Measurements from ENCODE around the gene GNA12. TPM values are rescaled to one million over a fixed set of nuclear protein-coding genes. Genes with fewer than 3 reads are reported as not detected.
"Not testable (repeated sequence)": the region's sequence is repeated elsewhere in the genome, so short reads cannot be mapped to it uniquely, and the experiment has no call there.

GNA12 gene
- polyA plus RNA-seq, 1 experiment, result 95.3 TPM

- H3K36me3 ChIP-seq (ENCODE audit: control insufficient read depth, insufficient read depth, low read length), result peaks cover 16% of the 10 kb centered on the region
- POLR2A ChIA-PET, result no interaction called here
- DNase-seq (ENCODE audit: low read depth), result no peak
- no peak overlapping the region for H3K4me3 ChIP-seq (ENCODE audit: low read depth, low read length)
- TF ChIP-seq, protein P1, sequence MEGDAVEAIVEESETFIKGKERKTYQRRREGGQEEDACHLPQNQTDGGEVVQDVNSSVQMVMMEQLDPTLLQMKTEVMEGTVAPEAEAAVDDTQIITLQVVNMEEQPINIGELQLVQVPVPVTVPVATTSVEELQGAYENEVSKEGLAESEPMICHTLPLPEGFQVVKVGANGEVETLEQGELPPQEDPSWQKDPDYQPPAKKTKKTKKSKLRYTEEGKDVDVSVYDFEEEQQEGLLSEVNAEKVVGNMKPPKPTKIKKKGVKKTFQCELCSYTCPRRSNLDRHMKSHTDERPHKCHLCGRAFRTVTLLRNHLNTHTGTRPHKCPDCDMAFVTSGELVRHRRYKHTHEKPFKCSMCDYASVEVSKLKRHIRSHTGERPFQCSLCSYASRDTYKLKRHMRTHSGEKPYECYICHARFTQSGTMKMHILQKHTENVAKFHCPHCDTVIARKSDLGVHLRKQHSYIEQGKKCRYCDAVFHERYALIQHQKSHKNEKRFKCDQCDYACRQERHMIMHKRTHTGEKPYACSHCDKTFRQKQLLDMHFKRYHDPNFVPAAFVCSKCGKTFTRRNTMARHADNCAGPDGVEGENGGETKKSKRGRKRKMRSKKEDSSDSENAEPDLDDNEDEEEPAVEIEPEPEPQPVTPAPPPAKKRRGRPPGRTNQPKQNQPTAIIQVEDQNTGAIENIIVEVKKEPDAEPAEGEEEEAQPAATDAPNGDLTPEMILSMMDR (IDR thresholded peaks at IDR 0.05; ENCODE audit: insufficient read depth, low read depth, low read length), result no peak
- no peaks in the 10 kb centered on the region for H3K27me3 ChIP-seq (ENCODE audit: control insufficient read depth, insufficient read depth, low read length)
- CTCF ChIA-PET, result interaction anchor here (1.5 kb wide), 1 partner anchor 426 kb away, joined by 7 read pairs; no protein-coding TSS in a partner anchor
These were observed 114.8 kb downstream of the GNA12 start for GRCh38 chr7:2729031-2729892.

- POLR2A ChIA-PET, result no interaction called here
- H3K36me3 ChIP-seq (ENCODE audit: control insufficient read depth, insufficient read depth, low read length), result peaks cover 16% of the 10 kb centered on the region
These were observed 115.6 kb downstream of the GNA12 start for GRCh38 chr7:2728316-2729030.

GRCh38 chr7:2727206-2727605 is 116.9 kb downstream of the GNA12 start:
- H3K36me3 ChIP-seq (ENCODE audit: control insufficient read depth, insufficient read depth, low read length), result peaks cover 16% of the 10 kb centered on the region
- not testable (repeated sequence) for H3K4me3 ChIP-seq (ENCODE audit: low read depth, low read length); H3K27me3 ChIP-seq (ENCODE audit: control insufficient read depth, insufficient read depth, low read length); DNase-seq (ENCODE audit: low read depth)
- ChIA-PET POLR2A (interaction anchor here (0.6 kb wide), 1 partner anchor 8 kb away, joined by 28 read pairs; no protein-coding TSS in a partner anchor), CTCF (interaction anchor here (2.0 kb wide), 1 partner anchor 11 kb away, joined by 4 read pairs; no protein-coding TSS in a partner anchor)

More at GRCh38 chr7:2728316-2729030, 115.6 kb downstream of the GNA12 start:
- DNase-seq (ENCODE audit: low read depth), result no peak
- Histone ChIP-seq H3K27me3 (ENCODE audit: control insufficient read depth, insufficient read depth, low read length) (no peaks in the 10 kb centered on the region), H3K4me3 (ENCODE audit: low read depth, low read length) (no peak overlapping the region)
- CTCF ChIA-PET, result interaction anchor here (1.5 to 2.0 kb wide), 2 partner anchors 13 to 427 kb away, joined by 4 to 7 read pairs; no protein-coding TSS in a partner anchor
- TF ChIP-seq, protein P1 (IDR thresholded peaks at IDR 0.05; ENCODE audit: insufficient read depth, low read depth, low read length), result no peak

GRCh38 chr7:2726316-2727018 is 117.6 kb downstream of the GNA12 start:
- Histone ChIP-seq H3K36me3 (ENCODE audit: control insufficient read depth, insufficient read depth, low read length) (peaks cover 16% of the 10 kb centered on the region), H3K4me3 (ENCODE audit: low read depth, low read length) (no peak overlapping the region), H3K27me3 (ENCODE audit: control insufficient read depth, insufficient read depth, low read length) (no peaks in the 10 kb centered on the region)
- no peak for DNase-seq (ENCODE audit: low read depth)
- CTCF ChIA-PET, result interaction anchor here (2.0 kb wide), 1 partner anchor 11 kb away, joined by 4 read pairs; no protein-coding TSS in a partner anchor
- TF ChIP-seq, protein P1 (IDR thresholded peaks at IDR 0.05; ENCODE audit: insufficient read depth, low read depth, low read length), result no peak
- POLR2A ChIA-PET, result no interaction called here

DNA sequence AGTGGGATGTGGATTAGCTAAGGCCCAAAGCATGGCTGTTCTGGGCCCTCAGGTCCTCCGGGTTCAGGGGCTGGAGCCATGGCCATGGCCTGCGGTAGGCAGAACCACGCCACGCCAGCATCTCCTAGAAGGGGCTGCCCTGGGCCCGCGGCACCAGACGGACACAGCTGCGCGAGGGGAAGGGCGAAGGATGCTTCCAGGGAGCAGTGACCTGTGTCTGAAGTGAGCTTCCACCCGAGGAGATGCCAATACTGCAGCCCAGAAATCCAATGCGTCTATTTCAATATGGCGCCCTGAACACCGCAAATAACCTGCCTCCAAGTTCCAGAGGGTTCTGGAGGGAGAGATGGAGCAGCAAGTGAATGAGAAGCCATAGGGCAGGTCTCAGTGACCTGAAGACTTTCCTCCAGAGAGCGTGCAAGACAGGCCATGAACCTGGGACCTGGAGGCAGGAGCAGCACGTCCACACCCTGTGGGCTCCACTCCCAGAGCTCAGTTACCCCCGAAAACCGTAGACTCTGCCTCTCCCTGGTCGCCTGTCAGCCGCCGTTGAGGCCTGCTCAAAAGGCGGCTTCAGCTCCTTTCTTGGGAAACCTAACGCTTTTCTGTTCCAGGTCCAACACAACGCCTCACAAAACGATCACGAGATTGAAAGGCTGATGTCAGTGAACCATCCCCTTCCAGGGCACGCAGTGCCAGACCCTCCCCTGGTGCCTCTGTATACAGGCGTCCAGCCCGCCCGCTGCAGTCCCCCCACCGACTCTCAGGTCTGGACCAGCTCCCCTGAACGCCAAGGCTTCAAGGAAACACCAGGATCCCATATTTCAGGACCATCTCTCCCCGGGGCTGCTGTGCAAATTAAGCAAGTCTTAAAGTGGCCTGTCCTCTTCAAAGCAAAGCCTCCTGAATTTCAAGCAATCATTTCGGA is 118.7 kb downstream of the GNA12 start:
- Histone ChIP-seq H3K36me3 (ENCODE audit: control insufficient read depth, insufficient read depth, low read length) (peaks cover 12% of the 10 kb centered on the region), H3K4me3 (ENCODE audit: low read depth, low read length) (no peak overlapping the region), H3K27me3 (ENCODE audit: control insufficient read depth, insufficient read depth, low read length) (no peaks in the 10 kb centered on the region)
- TF ChIP-seq, protein P1 (IDR thresholded peaks at IDR 0.05; ENCODE audit: insufficient read depth, low read depth, low read length), result no peak
- ChIA-PET POLR2A (no interaction called here), CTCF (interaction anchor here (1.4 kb wide), 1 partner anchor 9 kb away, joined by 3 read pairs; no protein-coding TSS in a partner anchor)
- DNase-seq (ENCODE audit: low read depth), result no peak
